HG03571 (cell line): ENCODE data around the gene DDX25.

Experiments used
- ATAC-seq: cut with Tn5 transposase; IDR thresholded peaks from one replicate; pipeline ENCODE4 v1.9.1; 2021; ENCODE audit not compliant: unreplicated experiment

DDX25 gene

DNA sequence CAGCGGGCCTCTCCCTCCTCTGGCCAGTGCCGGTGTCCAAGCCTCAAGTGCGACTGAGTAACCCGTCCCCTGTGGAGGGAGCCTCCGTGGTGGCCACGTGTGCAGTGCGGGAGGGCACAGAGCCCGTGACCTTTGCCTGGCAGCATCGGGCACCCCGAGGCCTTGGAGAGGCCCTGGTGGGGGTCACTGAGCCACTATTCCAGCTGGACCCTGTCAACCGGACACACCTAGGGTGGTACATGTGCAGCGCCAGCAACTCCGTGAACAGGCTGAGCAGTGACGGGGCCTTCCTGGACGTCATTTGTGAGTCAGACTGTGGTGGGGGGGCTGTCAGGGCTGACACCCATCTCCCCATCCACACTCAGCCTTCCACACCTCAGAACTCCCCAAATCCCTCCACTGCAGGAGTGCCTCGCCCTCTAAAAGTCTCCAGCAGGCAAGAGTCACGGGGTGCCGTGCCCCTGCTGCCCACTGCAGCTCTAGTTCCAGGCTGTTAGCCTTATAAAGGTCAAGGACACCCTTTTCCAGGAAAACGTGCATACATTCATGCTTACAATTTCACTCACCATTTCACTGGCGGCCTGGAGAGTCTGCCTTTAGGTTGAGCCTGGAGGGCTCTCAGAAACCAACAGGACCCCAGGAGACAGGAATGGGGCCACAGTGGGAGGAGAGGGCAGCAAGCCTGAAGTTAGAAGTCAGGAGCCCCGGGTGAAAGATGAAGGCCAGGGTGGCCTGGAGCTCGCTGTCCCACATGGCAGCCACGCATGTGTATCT lies 44.2 kb downstream of the DDX25 start:
- no peak for ATAC-seq

DNA sequence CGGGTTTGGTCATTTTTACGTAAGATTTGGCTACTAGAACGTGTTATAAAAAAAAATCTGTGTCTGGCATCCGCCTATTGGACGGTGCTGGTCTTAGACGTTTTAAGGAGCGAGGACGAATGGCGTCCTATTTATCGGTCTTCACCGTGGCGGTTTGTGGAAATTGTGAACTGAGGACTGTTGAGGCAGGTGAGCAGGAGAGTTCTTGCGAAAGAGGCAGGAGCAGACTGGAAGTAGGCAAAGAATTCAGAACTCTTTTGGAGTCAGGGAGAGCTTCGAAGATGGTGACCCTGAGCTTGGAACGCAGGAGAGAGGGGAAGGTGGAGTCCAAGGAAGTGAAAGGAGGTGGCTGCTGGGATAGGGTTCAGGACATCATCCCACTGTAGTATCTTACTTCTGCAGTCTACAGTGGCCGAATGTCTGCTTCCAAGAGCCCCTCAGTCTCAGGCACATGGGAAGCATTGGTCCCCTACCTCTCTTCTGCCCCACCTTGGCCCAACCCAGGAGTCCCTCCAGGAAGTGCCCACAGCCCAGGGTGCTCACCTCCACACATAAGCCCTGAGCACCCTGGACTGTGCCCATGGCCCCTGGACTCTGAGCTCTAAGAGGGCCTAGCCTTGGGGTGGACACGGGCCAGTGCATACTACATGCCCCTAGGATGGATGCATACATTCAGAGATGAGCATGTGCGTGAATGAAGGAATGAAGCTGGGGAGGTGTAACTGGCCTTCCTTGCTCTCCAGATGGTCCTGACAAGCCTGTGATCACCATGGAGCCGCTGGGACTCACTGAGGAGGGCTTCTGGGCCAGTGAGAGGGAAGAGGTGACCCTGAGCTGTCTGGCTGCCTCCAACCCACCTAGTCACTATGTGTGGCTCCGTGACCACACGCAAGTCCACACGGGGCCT lies 45.2 kb downstream of the DDX25 start:
- ATAC-seq = no peak

DNA sequence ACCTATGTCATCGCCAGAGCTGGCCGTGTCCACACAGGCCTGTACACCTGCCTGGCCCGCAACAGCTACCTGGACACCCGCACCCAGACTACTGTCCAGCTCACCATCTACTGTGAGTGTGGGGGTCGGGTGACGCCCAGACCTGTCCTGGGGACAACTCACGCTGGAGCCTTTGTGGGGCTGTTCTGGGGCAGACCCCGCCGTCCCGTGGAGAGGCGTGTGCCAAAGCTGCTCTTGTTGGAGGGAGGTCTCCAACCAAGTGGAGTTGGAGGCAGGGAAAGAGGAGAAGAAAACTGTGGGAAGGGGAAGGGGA lies 45.8 kb downstream of the DDX25 start:
- ATAC-seq = no peak

DNA sequence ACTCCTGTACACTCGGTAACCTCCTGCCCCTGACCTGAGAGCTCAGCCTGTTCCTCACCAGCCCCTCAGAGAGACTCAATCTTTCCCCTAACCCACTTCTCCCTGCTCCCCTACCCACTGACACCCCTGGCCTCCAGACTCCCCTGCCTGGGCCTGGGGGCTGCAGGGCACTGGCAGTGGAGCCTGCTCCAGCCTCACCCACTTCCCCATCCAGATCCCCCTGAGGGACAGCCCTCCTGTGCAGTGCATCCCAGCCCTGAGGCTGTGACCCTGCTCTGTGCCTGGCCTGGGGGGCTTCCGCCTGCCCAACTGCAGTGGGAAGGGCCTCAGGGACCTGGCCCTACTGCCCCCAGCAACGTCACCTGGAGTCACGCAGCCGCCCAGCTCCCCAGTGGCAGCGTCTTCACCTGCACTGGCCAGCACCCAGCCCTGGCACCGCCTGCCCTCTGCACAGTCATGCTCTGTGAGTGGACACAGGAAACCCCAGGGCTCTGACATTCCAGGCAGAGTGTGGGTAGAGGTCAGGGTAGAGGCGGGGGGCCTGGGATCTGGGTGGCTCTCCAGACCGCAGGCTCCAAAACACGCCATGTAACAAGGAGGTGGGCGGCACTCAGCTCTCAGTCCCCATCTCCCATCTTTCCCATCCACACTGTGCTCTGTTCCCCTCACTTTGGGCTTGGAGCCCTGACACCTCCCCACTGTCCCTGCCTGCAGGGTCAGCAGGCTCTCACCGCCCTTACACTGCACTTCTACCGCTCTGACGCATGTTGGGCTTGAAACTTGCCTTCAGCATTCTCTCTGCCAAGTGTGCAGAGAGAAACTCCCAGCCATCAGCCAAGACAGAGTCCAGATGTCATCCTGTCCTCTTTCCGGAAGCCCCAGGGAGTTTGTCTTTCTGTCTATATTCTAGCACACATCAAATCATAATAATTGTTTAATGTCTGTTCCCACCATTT lies 46.7 kb downstream of the DDX25 start:
- ATAC-seq = no peak

DNA sequence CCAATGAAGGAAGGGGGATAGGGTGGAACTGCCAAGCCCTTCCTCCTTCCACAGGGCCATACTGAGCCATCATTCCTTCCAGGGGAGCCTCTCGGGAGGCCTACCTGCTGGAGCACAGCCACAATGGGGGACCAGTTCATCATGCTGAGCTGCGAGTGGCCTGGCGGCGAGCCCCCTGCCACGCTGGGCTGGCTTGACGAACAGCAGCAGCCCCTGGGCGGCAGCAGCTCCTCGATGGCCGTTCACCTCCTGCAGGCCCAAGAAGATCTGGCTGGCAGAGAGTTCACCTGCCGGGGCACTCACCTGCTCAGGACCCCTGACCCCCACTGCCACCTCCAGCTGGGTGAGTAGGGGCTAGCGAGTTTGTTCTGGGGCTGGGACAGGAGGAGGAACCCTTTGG lies 47.4 kb downstream of the DDX25 start:
- no peak for ATAC-seq

DNA sequence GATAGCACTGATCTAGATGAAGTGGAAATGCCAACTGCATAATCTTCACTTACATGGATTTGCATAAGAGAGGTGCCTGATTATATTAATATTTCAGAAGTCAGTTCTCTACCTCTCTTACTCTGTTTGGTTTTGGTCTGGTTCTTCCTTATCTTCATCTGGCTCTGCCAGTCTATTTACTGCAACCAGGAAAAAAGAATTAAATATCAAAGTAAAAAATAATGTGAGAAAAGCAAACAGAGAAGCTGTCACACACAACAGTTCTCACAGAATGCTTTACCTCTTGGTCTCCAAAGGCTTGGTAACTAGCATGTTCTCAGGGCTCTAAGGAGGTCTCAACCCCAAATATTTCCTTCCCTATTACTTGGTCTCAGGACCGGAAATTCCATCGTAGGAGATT lies 48.3 kb downstream of the DDX25 start:
- ATAC-seq = no peak

DNA sequence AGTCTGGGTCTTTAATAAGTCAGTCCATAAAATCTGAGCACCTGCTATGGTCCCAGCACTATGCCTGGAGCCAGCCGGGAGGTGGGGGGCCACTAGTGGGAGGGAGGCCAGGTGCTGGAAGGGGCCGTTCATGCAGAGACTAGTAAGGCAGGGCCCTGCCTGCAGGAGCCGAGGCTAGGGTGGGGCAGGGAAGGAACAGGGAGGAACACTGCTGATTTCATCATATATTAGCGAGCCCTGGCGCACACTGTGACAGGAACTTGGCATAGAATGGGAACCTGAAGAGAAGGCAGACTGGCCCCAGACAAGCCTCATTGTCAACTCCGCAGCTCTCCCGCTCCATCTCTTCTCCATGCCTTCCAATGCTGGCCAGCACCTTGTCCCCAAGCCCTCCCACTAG lies 48.7 kb downstream of the DDX25 start:
- ATAC-seq = no peak

DNA sequence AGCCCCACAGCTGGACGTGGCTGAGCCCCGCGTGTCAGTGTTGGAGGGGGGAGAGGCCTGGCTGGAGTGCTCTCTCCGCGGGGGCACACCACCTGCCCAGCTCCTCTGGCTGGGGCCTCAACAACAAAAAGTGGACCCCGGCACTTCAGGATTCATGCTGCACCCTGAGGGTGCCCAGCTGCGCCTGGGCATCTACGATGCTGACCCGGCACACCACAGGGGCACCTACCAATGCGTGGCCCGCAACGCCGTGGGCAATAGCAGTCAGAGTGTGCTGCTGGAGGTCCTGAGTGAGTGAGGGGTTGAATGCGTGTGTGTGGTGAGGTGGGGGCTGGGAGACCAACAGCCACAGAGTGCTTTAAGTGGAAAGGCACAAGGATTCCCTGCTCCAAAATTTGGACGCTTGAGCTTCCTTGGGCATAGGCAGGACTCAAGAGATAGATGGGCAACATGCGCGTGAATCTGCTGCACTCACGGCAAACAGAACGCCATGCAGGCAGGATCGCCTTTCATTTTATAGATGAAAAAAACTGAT lies 49.2 kb downstream of the DDX25 start:
- no peak for ATAC-seq

DNA sequence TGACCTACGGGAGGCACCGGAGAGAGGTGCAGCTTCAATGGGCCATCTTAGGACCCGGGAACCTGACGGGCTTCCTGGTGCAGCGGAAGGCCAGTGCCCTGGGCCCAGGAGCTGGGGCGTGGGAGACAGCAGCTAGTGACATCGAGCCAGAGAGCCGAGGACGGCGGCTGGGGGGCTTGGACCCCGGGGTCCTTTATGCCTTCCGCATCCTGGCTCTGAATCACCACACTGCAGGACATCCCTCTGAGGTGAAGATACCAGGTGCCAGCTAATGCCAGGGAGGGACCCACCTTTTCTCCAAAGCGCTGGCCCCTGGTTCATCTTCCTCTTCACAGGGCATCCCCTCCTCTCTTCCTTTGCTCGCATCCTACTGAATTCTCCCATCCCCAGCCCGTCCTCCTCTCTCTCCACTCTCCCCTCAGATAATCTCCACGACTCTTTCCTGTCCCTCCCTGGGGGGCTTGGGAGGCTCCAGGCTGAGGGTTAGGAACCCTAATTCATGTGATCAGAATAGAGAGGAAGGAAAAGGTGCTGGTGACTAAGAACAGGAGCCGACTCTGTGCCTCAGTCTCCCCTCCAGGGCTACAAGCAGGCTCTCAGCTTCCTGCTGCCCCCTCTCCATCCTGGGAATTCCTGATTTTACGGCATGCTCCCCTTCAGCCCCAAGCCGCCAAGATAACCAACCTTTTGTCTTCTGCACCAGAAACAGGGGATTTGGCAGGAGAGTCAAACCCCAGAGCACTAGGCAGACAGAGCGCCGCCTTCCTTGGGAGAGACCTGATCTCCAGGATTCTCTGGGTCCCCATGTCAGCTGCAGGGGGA lies 50.0 kb downstream of the DDX25 start:
- ATAC-seq = no peak

DNA sequence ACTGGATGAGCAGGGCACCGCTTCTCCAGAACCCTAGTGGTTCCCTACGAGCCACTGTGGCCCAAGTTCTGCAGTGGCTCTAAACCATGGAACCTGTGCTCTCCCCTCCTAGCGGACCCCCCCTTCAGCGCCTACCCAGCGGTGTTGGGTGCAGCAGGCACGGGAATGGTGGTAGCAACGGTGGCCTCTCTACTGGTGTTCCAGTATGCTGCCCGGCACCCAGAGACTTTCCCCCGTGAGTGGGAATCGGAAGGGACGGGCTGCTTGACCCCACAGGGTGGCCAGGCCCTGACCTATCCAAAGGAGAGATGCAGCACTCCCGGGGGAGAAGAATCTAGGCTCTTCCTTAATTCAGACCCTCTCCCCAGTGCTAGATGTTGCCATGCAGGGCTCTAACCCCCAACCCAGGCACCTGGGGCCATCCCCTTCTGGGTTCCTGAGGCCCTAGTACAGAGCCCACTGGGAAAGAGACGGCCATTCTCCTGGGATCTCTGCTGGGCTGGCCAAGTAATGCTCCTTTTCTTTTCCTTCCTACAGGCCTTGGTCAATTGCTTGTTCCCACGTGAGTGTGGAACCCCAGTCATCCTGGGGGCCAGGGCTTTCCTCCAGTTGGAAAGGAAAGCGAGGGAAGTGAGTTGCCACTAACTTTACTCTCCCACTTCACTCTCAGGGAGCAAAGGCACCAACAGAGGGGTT lies 50.8 kb downstream of the DDX25 start:
- ATAC-seq = no peak

DNA sequence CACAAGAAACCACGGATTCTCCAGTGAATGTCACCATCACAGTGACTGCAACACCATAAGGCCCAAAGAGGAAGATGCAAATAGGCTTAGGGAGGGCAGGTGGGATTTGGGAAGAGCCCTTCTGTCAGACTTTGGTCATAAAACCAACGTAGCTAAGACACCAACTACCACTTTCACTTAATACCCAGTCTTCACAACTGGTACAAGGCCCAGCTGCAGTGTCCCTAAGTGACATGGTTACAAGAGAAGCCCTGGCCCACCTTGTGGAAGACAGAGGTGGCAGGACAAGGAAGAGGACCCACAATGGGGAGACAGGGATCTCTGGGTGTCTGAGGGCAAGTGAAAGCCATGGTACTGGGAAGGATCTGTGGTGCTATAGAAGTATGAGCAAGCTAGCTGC lies 51.5 kb downstream of the DDX25 start:
- ATAC-seq = no peak

DNA sequence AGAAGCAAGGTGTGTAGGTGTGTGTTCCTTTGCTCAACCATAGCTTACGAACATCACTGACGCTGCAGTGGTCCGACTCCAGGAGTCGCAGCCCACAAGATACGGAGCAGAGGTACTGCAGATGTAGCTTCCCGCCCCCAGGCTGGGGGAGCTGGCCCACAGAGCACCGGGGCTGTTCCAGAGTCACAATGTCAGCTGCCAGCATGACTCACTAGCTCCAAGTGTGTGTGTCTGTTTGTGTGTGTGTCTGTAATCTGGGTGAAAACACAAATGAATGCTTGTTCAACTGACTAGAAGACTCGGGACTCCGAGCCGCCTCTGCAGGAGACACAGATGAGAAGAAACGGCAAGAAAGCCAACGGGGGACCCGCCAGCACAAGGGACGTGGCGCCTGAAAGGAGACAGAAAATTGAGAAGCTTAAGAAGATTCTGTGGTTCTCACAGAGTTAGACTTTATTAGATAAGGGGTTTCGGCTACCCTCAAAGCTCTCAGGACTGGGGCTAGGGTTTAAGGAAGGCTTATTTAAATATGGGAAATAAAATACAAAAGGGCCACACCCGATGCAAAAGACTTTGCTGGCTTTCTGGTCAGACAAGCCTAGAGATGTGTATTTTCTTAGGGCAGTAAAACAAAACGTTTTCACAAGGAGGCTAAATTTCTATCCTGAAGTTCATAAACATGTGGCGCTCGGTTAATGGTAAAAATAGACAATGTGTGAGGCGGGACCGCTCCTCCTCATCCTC lies 52.3 kb downstream of the DDX25 start:
- ATAC-seq = no peak

DNA sequence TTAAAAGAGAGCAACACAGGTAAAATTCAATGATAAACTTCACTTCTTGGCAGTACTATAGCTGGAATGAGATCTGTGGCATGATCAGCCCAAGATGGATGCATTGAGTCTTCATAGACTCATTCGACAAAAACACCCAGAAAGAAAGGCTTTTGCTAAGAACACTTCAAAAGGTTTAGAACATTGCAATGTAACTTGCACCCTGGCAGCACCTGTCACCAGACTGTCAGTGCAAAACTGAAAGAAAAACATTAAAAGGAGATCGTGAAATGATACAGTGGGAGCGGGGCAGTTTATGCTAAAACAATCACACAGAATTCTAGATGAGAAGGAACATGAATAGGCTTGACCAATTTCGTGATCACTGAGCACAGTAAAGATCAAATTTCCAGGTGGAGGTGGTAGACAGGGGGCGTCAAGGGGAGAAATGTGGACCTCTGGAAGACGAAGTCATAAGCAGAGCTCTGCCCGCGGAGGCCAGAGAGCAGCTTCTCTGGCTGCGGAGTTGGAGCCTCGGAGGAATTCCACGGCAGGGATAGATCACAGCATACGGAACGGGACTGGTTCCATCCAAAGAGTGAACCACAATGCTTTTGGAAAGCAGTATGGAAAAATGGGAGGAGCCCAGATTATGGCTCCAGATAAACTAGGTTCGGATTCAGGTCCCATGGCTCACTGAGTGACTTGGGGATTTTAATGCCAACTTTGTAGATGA lies 53.5 kb downstream of the DDX25 start:
- no peak for ATAC-seq

DNA sequence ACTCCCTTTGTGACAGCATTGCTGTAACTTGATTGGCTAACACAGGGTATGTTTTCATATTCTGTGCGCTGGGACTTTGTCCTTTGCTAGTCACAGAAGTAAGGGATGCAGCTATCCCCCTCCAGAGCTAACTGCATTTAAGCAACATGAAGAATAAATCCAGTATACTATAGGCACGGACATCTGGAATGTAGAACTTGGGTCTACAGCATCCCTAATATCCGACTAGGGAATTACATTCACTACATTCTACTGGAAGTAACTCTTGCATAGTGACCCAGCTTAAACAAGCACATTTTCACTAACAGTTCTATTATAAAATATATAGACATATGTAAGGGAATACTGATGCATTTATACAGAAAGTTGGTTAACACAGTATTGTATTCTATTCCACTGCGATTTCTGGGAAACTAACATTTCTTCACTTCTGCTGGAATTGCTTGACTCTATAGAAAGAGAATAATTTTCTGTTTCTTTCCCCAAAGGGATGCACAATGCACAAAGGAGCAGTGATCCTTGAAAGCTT lies 54.6 kb downstream of the DDX25 start:
- no peak for ATAC-seq

DNA sequence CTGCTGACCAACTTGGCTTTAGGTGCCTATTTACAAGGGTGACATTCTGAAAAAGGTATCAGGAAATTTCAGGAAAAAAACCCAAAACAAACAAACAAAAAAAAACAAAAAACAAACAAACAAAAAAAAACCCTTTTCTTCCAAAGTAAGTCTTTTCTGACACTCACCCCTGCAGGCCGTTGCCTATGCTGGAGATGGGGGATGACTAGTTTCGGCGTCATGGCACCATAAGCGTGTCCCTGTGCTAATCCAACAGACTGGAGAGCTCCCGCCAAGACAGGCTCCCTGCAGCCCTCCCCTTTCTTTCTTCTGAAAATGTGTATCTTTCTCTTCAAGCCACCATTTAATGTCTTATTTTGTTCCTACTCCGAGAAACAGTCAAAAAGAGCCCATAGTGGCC lies 55.2 kb downstream of the DDX25 start:
- no peak for ATAC-seq

DNA sequence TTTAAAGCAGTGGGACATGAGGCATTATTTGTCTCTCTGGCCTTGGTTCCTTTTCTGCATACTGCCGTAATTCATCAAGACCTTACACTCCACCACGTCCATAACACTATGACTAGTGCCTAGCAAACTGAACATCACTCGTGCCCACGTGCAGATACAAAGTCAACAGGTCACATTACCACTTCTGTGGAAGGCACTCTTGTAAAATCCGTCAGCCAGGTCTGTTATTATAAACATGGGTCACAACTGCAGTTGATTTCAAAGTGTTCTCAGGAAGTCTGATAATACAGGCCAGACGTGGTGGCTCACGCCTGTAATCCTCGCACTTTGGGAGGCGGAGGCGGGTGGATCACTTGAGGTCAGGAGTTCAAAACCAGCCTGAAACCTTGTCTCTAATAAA lies 55.6 kb downstream of the DDX25 start:
- ATAC-seq = no peak

DNA sequence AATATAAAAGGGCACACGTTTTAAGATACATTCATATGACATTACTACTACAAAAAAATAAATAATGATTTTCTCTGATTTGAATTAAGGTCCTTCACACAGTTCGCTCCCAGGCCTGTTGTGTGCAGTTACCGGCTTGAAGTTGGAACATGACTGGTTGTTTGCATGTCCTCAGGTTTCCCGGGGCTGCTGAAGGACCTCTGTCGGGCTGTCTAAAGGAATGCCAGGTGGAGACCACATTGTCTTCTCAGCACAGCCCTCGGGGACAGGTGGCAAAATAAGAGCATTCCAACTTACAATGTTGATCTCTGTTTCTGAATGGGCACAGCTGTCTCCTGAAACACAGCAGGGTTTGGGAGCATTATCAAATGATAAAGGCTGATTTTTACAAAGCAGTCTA lies 56.5 kb downstream of the DDX25 start:
- no peak for ATAC-seq

DNA sequence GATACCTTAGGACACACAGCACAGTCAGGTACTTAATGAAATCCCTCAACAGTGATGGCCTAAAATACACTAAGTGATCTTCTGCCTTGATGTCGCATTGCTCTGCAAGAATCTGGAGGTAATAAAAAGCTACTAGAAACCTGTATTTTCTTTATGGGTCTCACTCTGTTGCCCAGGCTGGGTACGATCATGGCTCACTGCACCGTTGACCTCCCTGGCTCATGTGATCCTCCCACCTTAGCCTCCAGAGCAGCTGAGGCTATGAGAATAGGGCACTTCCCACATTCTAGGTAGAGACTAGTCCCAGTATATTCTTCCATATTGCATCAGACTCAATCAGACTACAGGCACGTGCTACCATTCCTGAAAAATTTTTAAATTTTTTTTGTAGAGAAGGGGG lies 63.2 kb downstream of the DDX25 start:
- ATAC-seq = no peak
